HepG2 (cell line): ENCODE results near the gene HNRNPA1L2. TPM values are rescaled to one million over a fixed set of nuclear protein-coding genes. Genes with fewer than 3 reads are reported as not detected.

ENCODE experiments used
- HES4 ChIP-seq: sonication (generic); formaldehyde crosslinking; IDR thresholded peaks from 2 replicates; pipeline ENCODE4 v1.9.0; 2021; ENCODE audit warnings: mild to moderate bottlenecking, missing genetic modification reagents, borderline replicate concordance
- PBX3 ChIP-seq: sonication (generic); formaldehyde crosslinking; IDR thresholded peaks from 2 replicates; pipeline ENCODE4 v1.8.1; 2023; ENCODE audit warnings: missing genetic modification reagents, inconsistent platforms, borderline replicate concordance
- ZNF749 ChIP-seq: sonication (generic); formaldehyde crosslinking; IDR thresholded peaks from 2 replicates; pipeline ENCODE4 v1.8.0; 2022; ENCODE audit warnings: mild to moderate bottlenecking, missing genetic modification reagents, moderate library complexity, borderline replicate concordance
- polyA plus RNA-seq, 8 experiments: library from polyadenylated mRNA; depleted of rRNA in 3 of 8; stranded (reverse) in 7 of 8; unstranded in 1 of 8; fragments of >200 nt; fragmentation: Illumina TruSeq in 4 of 8; extraction: Trizol in 4 of 8; gene quantifications; 2 replicates each; pipeline versions ENCODE4 v1.2.1 to v1.2.3, GENCODE V29; 2011 to 2016; ENCODE audit warnings: low read depth in 4 of 8, missing spikeins in 1 of 8, mixed read lengths in 1 of 8; ENCODE audit not compliant: insufficient read depth in 1 of 8
- total RNA-seq, 5 experiments: library from RNA; depleted of rRNA; stranded (reverse); fragments of >200 nt; fragmentation: Illumina TruSeq; extraction: Trizol; gene quantifications; 2 replicates each; pipeline ENCODE4 v1.2.3, GENCODE V29; 2016; ENCODE audit warnings: low read depth in 1 of 5
- TF ChIP-seq, protein P1 (sequence below): sonication (generic); formaldehyde crosslinking; IDR thresholded peaks from 2 replicates; pipeline ENCODE4 v1.4.0; 2020; ENCODE audit warnings: low read depth, mild to moderate bottlenecking, missing genetic modification reagents
- TF ChIP-seq, protein P2 (sequence below): sonication (generic); formaldehyde crosslinking; IDR thresholded peaks from 2 replicates; pipeline ENCODE4 v1.5.0; 2020; ENCODE audit warnings: mild to moderate bottlenecking, missing genetic modification reagents, borderline replicate concordance

Gene HNRNPA1L2
- total and polyA plus RNA-seq, 2 of the 13 experiments (the other 11 are each of a cell fraction or from before 2014, with no cell fraction given), result 3.6 to 7.1 TPM

DNA sequence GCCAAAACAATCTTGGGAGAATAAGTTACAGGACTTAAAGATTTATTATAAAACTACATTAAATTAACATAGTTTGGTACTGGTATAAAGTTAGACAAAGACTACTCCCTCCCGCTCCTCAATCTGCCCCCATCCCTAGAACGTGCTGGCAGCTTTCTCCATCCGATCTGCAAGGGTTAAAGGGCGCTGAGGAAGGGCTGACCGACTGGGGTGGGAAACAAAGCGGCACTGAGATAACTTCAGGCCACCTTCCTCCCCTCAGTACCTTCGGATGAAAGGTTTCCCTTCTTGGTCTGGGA, 9.6 kb downstream of the HNRNPA1L2 start (continued):
- no peak for TF ChIP-seq HES4
- TF ChIP-seq, protein P1, sequence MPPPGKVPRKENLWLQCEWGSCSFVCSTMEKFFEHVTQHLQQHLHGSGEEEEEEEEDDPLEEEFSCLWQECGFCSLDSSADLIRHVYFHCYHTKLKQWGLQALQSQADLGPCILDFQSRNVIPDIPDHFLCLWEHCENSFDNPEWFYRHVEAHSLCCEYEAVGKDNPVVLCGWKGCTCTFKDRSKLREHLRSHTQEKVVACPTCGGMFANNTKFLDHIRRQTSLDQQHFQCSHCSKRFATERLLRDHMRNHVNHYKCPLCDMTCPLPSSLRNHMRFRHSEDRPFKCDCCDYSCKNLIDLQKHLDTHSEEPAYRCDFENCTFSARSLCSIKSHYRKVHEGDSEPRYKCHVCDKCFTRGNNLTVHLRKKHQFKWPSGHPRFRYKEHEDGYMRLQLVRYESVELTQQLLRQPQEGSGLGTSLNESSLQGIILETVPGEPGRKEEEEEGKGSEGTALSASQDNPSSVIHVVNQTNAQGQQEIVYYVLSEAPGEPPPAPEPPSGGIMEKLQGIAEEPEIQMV (CRISPR knock-in tag), result peak; percentile 40; the same call in 1 of the 2 replicates
- 0 out of 2 replicates have a peak, but pooled peaks have one; percentile 21 for TF ChIP-seq ZNF749 (CRISPR knock-in tag)
- TF ChIP-seq PBX3 (CRISPR knock-in tag), result no peak
- TF ChIP-seq, protein P2, sequence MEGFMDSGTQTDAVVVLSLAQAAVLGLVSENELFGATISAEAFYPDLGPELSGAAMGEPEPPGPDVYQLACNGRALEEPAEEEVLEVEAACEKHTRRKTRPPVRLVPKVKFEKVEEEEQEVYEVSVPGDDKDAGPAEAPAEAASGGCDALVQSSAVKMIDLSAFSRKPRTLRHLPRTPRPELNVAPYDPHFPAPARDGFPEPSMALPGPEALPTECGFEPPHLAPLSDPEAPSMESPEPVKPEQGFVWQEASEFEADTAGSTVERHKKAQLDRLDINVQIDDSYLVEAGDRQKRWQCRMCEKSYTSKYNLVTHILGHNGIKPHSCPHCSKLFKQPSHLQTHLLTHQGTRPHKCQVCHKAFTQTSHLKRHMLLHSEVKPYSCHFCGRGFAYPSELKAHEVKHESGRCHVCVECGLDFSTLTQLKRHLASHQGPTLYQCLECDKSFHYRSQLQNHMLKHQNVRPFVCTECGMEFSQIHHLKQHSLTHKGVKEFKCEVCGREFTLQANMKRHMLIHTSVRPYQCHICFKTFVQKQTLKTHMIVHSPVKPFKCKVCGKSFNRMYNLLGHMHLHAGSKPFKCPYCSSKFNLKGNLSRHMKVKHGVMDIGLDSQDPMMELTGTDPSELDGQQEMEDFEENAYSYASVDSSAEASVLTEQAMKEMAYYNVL (CRISPR knock-in tag), result no peak
